ENCODE data around the gene SUSD4.

SUSD4 gene

DNA sequence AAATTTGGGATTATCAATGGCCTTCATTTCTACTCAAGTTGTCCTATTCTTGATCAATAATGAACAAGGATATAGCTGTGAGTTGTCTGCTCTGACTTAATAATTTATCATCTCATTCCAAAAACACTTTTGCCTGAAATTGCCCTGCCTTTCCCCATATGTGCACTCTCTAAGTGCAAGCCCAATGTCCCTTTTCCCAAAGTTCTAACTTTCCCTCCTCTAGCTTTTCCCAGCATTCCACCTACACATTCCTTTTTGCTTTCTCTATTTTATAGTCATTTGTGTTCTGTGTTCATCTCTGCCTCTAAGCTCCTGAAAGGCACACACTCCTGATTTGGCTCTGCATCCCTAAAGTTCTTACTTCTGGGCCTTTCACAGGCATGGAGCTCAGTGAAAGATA is 34.7 kb downstream of the SUSD4 start:
- DNase-seq, result no peak

DNA sequence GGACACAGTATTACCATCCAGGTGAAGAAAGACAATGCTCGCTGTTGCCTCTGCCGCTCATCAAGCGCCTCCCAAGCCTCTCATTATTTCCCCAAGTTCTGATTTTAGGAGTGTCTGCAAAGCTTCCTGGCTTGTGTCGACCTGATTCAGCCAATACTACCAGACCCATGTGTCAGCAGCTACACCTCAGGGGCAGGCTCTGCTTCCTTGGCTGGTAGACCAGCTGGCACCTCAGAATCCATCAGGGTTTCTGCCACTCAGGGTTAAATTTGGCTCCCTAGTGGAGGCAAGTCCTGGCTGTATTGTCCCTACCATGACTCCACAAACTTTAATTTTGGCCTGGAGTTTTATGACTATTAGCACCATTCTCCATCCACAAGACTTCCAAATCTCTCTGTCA is 35.4 kb downstream of the SUSD4 start:
- no peak for DNase-seq

DNA sequence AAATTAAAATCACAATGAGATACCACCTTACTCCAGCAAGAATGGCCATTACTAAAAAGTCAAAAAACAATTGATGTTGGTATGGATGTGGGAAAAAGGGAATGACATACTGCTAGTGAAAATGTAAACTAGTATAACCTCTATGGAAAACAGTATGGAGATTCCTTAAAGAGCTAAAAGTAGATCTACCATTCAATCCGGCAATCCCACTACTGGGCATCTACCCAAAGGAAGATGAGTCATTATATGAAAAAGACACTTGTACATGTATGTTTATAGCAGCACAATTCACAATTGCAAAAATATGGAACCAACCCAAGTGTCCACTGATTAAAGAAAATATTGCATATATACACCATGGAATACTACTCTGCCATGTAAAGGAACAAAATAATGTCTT is 37.2 kb downstream of the SUSD4 start:
- DNase-seq, result peak; percentile 40

DNA sequence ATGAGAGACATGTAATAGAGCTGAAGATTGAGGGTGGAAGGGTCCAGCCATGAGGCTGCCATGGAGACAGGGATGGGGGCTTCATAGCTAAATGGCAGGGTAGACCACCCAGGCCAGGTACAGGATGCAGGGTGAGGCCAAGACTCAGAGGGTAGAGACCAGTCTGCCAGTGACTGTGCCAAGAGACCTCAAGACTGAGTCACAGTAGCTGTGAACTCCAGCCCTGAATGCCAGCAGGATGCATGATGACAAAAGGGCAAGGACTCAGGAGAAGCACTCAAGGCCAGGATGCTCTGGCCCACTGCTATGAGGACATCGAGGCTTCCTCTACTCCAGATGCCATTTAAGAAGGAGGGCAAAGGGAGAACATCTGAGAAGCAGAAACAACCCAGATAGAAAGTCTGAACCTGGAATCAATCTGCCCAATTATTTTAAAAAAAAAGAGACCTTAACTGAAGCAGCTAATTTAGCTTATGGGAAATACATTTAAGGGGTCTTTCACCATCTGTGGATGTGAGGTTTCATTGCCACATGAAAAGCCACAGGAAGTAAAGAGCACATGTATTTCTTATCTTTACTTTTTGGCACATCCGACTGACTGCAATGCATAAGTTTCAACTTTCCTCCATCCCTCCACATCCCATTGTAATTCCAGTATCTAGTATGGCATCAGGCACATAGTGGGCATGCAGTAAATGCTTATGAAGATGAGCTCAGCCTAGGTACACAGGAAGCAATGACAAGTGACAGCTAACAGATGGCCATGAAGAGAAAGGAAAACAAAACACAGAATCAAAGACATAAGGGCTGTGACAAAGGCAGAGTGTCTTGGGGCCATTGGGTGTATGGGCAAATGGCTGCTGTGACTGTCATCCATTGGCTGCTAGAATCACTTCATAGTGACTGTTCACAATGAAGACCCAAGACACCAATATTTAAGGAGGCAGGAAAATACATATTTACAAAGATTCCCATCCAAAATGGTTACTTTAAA is 40.2 kb downstream of the SUSD4 start:
- DNase-seq, result no peak

DNA sequence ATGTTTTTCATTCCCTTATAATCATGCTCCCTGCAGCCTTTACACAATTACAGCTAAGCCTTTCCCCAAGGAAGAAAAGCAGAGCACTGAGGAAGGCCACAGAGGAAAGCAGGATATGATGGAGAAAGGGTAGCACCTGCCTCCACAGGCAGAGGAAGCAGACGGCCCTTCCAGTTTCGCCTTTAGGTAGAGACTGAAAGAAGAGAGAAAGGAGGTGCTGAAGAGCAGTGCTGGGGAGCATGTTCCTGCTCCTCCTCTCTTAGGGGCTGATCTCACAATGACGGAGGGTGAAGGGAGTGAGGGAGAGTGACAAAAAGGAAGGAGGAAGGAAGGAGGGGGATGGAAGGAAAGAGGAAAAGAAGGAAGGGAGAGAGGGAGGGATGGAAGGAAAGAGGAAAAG is 41.1 kb downstream of the SUSD4 start:
- DNase-seq, result no peak

DNA sequence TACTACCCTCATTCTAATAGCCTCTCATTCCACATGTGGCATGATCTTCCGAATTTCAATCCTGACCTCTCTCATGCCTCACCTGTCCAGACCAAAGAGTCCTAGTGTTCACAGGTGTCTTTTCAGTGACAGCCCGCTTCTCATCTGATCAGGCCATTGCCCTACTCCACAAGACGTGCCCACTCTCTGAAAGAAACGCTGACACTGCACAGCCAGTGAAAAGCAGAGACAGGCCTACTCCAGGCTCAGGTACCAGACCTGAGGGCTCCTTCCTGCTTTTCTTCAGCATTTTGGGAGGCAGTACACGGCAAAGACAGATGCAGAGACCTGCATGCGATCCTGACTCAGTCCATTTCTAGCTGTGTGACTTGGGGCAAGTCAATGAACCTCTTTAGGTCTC is 43.0 kb downstream of the SUSD4 start:
- no peak for DNase-seq

DNA sequence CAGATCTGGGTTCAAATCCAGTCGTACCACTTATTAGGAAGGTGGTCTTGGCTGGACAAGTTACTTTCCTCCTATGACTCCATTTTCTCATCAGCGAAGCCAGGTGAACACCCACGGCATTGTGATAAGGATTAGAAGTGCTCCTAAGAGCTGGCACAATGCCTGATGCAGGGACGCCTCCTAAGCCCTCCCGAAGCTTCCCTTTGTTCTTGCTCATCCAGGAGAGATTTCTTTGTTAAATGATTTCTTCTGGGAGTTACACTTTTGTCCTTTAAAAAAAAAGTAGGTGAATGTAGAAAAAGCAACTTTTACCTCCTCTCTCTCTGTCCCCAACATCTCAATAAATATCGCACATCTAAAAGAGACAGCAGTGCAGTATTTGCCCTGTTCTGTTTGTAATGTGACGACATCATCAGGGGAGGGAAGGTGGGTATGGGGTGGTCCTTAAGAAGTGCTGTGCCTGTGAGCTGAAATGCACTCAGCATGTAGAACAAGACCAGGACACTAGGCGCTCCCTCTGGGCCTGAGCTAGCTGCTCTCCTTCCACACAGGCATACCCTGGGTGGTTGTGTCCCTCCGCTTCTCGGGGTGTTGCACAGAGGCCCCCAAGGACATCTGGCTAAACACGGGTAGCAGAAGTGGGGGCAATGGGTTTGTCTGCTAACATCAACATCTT is 43.9 kb downstream of the SUSD4 start:
- no peak for DNase-seq

DNA sequence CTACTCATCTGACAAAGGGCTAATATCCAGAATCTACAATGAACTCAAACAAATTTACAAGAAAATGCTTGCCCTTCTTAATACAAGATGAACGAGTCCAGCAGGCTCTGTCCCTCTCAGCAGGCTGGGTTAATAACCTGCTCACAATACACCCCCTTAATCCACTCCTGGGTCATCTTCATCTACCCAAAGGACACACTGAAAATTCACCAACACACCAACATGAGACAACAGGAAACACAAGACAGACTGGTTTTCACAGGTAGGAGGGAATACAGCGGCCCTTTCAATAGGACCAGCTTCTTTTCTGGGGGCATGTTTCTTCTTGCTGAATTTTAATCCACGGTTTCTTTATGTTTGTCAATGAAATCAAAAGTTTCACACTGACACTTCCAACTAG is 44.6 kb downstream of the SUSD4 start:
- no peak for DNase-seq

DNA sequence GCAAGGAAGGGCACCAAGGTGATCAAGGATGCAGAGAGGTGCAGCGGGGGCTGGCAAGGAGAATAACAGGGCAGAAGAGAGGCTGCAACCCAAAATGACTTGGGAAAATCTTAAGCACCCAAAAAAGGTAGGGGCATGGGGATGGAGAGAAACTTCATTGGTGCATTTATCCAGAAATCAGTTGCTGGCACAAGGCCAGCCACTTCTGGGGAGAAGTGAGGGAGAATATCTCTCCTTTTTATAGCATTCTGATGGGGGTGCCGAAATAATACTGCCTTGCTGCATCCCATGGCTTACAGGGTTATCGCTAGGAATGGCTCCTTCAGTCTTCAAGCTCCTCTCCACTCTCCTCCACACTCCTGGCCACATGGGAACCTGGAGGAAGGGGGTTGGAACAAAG is 47.9 kb downstream of the SUSD4 start:
- DNase-seq, result no peak

DNA sequence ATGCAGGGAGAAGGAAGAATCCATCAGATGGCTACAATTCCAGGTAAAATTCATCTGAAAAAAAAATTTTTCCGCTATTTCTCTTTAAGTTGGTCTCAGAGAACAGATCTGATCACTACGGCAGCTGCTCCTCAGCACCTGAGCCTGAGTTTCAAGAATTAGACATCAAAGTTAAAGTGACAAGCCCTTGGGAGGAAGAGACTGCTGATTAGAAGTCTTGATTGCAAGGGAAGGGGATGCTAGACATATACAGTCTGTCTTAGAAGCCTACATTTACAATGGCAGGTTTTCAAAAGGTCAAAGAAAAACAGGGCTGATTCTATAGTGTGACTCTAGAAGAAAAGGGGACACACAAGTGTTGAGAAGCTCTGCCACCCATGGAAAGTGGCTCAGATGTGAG is 48.3 kb downstream of the SUSD4 start:
- DNase-seq, result no peak

DNA sequence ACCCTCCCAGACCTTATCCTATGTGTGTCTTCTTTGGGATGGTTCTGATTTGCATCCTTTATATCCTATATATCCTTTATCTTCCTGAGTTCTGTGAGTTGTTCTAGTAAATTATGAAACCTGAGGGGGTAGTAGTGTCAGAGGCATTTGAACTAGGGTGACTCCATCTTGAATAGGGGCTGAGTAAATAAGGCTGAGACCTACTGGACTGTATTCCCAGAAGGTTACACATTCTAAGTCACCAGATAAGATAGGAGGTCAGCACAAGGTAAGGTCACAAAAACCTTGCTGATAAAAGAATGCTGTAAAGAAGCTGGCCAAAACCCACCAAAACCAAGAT is 50.6 kb downstream of the SUSD4 start:
- DNase-seq, result no peak

DNA sequence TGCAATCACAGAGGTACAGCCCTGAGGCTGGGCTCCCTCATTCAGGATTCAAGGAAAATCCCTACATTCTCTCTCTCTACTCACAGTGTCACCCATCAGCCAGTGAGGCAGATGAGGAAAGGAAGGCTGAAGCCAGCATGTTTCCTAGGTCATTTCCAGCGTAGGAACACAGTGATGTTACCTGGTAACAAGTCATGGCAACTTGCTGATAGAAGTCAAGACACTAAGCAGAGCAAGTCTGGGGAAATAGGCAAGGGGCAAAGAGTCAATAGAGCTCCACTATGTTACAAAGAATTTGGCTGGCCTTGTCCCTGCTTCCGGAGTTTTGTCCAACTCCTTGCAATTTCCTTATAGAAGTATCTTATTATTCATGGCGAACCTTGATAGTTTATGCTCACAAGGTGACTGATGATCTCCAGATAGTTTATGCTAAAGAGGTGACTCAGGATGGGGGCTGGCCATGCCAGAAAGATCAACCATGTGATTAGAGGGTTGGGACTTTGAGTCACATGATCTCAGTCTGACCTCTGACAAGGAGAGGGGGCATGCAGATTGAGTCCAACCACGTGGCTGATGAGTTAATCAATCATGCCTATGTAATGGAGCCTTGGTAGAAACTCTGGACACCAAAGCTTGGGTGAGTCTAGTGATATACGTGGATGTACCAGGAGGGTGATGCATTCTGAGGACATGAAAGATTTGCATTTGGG is 51.1 kb downstream of the SUSD4 start:
- DNase-seq, result no peak

DNA sequence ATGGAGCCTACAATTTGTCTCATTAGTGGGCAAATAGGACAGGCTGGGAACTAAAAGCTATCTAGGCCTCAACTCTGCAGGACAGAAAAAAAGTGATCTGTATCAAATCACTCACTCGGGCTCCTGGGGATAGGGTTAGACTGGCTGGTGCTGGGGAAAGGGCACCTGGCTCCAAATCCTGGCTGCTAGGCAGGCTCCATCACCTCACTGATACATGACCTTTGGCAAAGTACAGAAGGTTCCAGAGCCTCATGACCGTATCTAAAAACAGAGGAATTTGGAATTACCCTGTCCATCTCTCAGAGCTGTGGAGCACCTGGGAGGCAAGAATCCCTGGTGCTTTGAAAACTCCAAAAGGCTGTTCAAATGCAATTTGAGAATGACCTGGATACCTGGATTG is 51.7 kb downstream of the SUSD4 start:
- no peak for DNase-seq

DNA sequence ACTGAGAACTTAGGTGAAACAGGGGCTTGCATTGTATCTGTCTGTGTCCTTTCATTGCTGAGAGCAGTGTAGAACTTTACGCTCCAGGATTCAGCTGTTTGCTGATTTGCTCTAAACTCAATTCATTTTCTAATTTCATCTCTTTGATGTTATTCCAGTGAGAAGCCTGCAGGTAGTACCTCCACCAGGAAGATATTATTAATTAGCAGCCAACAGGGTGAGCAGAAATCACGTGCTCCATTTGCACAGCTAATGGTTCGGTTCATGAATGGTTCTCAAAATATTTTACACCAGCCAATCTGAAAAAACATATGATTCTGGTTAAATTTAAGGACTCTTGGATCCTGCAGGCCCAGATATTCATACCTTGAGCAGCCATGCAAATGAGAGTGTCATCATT is 52.1 kb downstream of the SUSD4 start:
- no peak for DNase-seq

DNA sequence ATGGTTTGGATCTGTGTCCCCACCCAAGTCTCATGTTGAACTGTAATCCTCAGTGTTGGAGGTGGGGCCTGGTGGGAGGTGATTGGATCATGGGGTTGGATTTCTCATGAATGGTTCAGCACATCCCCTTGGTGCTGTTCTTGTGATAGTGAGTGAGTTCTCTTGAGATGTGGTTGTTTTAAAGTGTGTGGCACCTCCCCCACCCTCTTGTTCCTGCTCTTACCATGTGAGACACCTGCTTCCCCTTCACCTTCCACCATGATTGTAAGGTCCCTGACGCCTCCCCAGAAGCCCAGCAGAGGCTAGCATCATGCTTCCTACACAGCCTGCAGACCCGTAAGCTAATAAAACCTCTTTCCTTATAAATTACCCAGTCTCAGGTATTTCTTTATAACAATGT is 55.8 kb downstream of the SUSD4 start:
- DNase-seq, result no peak

DNA sequence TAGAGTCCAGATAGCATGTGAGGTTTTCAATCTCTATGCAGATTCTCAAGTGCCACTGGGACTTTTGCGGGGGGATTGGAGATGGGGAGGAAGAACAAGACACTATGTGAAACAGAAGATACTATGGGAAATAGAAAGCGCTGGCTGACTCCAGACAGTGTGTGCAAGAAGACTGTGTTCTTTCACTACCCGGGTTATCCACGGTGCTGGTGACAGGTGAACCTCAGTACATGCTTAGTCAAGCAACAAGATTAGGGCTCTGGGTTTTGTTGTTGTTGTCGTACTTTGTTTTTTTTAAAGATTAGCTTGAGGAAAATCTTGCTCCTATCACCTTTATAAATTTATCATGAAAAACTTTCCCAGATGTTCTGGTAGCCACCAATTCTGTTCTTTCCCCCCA is 56.4 kb downstream of the SUSD4 start:
- no peak for DNase-seq

DNA sequence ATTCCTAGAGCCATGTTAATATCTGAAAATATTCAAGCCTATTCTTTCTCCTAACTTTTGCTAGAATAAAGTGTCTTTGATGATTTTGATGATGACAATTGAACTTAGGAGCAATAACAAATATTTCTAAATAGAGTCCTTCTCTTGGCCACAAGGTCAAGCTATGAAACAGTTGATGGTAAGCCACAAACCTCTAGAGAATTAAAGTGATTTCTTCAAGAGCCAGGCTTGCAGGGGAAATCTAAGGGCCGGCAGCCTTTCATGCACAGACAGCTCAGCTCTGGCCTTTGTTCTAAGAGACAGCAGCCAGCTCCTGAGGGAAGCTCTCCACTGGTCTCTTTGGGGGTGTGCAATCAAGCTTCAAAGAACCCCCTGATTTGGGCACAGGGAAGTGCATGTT is 59.0 kb downstream of the SUSD4 start:
- DNase-seq, result peak; percentile 5

DNA sequence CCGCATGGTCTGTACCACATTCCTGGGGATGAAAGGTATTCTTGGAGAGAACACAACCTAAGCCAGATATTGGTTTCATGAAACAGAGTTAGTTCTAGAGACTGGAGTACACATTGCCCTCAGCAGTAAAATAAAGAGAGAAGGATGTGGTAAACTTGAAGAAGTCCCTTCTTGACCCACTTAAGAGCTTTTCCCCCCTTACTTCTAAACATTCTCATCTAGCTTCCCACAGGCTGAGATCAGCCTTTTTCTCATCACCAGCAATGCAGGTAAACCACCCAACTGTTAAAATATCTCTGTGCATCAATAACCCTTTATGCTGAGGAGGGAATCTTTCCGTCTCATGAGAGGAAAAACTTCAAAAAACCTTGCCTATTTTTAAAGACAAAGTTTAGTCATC is 62.6 kb downstream of the SUSD4 start:
- DNase-seq, result no peak

DNA sequence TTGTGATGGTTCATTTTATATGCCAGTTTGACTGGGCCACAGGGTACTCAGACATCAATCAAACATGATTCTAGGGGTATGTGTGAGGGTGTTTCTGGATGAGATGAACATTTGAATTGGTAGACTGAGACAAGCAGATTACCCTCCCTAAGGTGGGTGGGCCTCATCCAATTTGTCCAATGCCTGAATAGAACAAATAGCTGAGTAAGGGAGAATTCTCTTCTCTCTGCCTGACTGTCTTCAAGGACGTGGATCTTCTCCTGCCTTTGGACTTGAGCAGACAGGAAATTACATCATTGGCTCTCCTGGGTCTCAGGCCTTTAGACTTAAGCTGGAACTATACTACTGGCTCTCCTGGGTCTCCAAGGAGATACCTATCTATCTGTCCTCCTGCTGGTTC is 64.4 kb downstream of the SUSD4 start:
- DNase-seq, result no peak

DNA sequence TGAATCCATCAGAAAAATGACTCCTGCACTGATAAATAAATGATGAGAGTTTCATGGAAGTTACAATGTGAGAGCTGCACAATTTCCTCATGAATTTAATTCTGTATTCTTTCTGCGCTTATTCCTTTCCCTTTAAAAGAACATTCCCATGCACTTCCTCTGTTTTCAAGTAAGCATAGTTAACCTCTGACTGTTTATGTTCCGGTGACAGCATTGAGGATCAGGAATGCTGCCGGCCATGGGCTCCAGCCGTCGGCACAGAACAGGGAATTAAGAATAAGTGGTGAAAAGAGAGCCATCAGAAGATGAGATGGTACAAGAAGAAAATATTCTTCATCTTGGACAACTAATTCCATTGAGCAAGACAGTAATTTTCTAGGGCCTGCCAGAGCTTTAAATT is 65.3 kb downstream of the SUSD4 start:
- DNase-seq, result peak; percentile 25

DNA sequence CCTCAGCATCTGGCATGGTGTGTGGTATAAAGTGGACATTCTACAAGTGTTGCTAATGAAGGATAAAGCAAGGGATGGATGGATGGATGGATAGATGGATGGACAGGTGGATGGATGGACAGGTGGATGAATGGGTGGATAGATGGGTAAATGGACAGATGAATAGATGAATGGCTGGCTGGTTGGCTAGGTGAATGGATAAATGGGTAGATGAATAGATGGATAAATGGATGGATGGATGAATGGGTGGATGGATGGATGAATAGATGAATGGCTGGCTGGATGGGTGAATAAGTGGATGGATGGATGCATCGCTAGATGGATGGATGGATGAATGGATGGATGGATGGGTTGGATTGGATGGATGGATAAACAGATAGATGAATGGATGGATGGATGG is 66.2 kb downstream of the SUSD4 start:
- DNase-seq, result no peak

DNA sequence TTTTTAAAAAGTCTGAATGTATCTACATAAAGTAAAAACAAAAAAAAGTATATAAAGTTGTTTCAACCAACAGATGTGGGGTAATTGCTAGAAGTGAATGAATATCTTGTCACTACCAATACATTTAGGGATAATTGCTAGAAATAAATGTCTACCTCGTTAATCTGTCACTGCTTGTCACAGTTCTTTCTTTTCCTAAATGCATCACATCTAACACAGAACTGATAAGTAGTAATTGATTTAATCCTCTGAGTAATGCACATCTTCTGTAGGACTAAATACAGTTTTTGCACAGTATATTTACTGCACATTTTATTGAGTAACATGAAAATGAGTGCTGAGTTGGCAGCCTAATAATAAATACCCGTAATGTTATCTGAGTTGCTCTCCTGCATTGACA is 72.2 kb downstream of the SUSD4 start:
- DNase-seq, result no peak

DNA sequence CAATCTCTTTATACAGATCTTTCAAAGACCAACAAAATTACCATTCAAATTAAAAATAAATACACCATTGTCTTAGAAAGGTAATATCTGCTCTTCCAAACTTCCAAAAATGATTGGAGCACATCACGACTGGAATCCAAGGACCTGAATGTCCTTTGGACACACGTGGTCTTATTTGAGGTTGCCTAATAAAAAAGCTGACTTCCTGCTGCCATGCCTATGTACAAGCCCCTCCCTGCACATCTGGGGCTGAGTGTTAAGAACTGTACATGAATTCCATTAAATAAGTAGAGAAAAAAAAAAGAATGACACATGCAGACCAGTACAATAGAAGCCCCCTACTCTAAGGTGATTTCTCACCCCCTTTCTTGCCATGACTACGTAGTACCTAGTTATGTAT is 73.6 kb downstream of the SUSD4 start:
- DNase-seq, result no peak

DNA sequence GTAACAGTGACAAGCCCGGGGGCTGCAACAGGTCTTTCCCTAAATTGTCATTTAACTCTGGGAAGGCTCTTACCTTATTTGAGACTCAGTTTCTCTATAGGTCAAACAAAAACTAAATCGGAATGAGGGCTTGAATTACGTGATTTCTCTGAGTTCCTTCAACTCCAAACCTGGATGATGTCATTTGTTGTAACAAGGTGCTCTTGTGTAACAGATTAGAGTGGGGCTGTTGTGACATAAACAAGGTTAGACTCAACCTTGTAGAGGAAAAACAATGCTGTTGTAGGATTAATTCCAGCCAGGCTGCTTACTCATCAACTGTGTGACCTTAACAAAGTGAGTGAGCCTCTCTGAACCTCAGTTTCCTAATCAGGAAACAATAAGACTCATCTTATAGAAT is 74.4 kb downstream of the SUSD4 start:
- no peak for DNase-seq

All from fibroblast of skin of right quadriceps (primary cell).